Tibial nerve (tissue), 4 donors: ENCODE measurements around the gene SPON1.

Experiments
- CTCF ChIP-seq, 5 experiments: fragments of 200-600 bp in 3 of 5; fragments of 450-650 bp in 2 of 5; sonication (generic) in 3 of 5; IDR thresholded peaks; one replicate each; pipeline ENCODE4 v1.5.1; 2016 to 2019; ENCODE audit warnings: antibody characterized with exemption in 5 of 5, mild to moderate bottlenecking in 3 of 5, moderate library complexity in 2 of 5
- EP300 ChIP-seq, 2 donors: sonication (generic); formaldehyde crosslinking; IDR thresholded peaks; one replicate each; pipeline ENCODE4 v1.6.1; 2017; ENCODE audit warnings: antibody characterized with exemption in 2 of 2, mild to moderate bottlenecking in 1 of 2

GRCh38 chr11:14073849-14074476 lies 111.4 kb downstream of the SPON1 start:
- TF ChIP-seq CTCF (IDR thresholded peaks at IDR 0.05) (no peak), EP300 (IDR thresholded peaks at IDR 0.05) (peak in 1 of 2 donors; percentile 17)
